CD4-positive, alpha-beta T cell treated with Interleukin-4 for 1 hour (primary cell): Measurements from ENCODE around the gene P3H2.
"Not testable (repeated sequence)": the region's sequence is repeated elsewhere in the genome, so short reads cannot be mapped to it uniquely, and the experiment has no call there.

Source experiments
- DNase-seq, 2 donors: peaks; one replicate each; pipeline ENCODE4 v3.0.0-alpha.2; 2020 to 2022

Gene P3H2

DNA sequence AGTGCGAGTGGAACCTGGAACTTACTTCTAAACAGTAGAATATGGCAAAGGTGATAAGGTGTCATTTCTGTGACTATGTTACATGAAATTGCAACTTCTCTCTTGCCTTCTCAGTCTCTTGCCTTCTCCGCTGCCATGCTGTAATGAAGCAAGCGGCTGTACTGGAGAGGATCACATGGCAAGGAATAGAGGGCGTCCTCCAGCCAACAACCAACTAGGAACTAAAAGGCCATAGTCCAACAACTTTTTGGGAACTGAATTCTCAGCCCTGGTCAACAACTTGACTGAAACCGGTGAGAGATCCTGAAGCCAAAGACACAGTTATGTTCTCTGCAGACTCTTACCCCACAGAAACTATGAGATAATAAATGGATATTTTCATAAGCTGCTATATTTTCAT lies 143.5 kb downstream of the P3H2 start:
- no peak for DNase-seq

DNA sequence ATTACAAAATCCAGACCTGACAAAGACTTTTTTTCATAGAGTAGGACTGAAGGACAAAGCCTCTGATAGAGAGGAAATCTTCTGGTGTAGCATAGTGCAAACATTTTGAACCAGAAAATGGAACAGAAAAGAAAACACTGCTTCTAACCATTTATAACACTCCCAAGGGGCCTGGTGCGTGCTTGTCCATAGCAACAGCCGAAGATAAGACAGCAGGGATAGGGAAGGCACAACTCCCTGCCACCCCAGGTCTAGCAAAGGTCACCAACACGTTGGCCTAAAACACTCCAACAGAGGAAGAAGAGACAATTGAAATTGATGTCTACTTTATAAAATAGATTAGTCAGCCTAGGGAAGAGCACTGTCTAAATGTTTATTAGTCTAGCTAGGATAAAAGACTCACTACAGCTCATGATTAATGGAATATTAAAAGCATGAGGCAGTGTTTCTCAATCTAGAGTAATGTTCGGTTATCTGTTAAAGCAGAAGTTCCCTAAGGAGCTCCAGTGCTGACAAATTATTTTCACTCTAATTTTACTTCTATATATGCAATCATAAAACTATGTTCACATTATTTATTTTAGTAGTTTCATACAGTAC lies 145.2 kb downstream of the P3H2 start:
- no peak for DNase-seq

DNA sequence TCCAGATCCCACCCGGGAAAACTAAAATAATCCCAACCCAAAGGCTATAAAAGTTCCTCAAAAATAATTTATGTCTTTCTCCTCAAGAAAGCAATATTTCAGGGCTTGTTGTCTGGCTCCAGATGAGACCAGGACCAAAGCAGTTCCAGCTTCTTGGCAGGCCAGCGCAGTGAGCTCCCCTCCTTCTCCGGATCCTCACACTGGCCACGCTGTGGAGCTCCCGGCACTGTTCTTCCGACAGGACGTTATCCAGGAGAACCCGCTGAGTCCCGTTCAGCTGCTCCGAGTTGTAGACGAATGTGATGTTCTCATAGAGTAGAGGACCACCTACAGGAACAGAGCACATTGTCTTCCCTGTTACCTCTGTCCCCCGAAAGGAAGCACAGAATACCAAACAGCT lies 146.3 kb downstream of the P3H2 start:
- DNase-seq = no peak

DNA sequence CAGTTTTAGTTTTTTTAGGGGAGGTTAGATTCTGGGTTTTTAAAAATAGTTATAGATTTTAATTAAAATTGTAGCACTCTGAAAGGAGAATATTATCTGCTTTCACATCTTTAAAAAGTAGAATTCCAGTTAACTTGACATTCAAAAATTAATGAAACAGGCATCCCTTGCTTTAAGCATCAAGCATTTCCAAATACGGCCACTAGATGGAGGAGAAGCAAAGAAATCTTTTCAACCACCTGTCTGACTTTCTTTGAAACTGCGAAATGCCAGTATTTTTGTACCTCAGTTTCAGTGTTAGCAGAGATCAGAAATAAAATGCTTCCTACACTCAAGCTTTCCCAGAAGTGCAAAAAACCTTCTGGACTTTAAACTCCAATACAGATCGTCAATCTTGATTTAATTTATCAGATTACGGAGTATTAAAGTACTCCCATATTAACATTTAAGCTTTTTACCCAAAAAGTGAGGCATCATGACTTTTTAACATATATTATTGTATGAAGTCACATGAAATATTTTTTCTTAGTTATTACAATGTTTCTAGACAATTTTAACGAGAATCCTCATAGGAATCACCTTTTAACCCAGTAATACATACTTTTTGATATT lies 153.3 kb downstream of the P3H2 start:
- DNase-seq = peak in 1 of 2 donors; percentile 53

DNA sequence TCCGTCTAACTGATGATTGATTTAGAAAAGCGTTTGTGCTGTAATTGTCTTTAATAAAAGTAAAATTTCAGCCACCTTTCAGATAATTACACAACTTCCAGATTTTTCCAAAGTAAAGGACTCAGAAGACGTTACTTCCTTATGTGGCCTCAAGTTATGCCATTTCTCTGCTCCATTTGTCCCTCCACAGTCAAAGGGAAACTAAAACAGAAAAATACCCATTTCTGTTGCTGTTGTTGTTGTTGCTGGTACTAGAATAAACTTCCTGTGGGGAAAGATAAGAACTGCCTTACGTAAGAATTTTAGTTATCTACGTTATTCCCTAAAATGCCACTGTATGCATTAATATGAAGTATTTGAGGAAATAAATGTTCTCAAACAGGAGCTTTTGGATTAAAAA lies 153.9 kb downstream of the P3H2 start:
- no peak for DNase-seq

DNA sequence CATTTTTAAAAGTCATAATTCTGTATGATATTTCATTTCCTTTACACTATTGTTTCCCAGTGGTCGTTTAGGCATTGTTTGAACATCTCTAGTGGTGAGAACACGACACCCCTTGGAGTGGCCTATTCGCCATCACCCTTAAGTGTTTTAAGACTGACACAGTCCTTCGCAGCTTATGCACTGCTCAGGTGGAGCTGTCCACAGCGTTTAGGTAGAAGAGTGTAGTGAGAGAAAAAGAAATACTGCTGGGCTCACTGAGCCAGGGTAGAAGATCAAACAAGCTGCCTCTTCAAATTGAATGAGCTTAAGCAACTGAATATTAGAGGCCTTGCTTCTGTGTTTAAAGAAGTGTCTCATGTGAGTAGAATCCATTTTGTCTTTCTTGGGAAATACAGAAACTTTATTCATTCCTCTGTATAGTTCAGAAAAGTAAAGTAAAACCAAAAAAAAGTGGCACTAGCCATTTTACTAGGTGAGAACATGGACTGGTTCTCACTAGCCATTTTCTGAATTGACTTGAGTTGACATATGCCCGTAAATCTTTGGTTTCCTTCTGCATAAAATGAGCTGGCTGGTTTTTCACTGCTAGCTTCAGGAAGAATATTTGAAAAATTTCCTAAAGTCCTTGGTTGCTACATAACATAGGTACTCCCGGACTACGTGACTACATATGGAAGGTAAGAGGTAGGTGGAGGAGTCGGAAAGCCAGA lies 155.9 kb downstream of the P3H2 start:
- DNase-seq = no peak

DNA sequence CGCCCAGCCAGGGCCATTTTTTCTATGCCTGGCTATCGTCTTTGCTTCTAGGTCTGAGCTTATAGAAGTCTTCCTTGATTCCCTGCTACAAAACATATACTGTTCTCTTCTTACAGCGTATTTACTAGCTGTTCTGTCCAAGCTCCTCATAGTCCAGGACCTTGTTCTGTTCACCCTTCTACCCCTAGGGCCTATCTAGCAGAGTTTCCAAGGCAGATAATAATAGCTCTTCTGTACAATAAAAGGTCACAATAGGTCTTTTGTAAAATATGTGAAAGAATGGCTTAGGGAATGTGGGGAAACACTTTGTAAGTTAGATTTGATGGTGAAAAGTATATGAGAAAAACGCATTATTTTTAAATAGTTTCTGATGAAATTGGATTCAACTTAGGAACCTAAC lies 158.2 kb downstream of the P3H2 start:
- DNase-seq = no peak

DNA sequence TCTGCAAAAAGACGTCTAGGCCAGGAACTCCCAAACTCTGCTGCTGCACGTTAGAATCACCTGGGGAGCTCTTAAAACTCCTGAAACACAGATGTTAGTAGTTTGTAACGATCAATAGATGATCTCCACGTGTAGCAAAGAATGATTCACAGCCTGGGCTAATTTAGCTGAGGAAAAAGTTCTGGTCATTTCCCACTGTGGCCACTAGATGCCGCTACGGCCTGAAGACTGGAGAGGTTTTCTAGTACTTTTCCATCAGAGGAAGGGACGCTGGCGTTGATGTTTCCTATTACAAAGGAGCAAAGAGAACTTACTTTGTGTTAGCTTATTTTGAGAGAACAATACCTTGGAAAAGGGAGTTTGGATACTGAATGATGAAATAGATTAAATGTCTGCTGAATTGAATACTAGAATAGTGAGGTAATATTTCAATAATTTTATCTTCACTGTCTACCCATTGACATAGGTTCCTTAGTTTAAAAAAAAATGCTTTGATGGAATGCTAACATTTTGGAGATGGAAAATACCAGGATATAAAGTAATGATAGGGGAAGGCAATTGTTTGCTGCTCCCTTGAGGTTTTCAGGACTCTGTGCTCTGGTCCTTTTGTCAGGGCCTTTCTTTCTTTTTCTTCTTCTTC lies 159.1 kb downstream of the P3H2 start:
- DNase-seq = peak; percentile 48 to 59

DNA sequence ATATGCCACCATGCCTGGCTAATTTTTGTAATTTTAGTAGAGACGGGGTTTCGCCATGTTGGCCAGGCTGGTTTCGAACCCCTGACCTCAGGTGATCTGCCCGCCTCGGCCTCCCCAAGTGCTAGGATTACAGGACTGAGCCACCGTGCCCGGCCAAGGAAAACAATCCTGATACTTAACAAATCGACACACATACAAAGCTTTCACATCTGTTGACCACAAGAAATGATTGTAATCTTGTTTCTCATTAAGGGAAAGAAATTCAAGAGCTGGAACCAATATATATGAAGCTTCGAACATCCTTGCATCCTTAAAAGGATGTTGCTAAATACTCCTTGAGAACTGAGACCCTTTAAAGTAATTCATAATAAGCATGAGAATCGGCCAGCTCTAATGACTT lies 159.6 kb downstream of the P3H2 start:
- not testable (repeated sequence) for DNase-seq

DNA sequence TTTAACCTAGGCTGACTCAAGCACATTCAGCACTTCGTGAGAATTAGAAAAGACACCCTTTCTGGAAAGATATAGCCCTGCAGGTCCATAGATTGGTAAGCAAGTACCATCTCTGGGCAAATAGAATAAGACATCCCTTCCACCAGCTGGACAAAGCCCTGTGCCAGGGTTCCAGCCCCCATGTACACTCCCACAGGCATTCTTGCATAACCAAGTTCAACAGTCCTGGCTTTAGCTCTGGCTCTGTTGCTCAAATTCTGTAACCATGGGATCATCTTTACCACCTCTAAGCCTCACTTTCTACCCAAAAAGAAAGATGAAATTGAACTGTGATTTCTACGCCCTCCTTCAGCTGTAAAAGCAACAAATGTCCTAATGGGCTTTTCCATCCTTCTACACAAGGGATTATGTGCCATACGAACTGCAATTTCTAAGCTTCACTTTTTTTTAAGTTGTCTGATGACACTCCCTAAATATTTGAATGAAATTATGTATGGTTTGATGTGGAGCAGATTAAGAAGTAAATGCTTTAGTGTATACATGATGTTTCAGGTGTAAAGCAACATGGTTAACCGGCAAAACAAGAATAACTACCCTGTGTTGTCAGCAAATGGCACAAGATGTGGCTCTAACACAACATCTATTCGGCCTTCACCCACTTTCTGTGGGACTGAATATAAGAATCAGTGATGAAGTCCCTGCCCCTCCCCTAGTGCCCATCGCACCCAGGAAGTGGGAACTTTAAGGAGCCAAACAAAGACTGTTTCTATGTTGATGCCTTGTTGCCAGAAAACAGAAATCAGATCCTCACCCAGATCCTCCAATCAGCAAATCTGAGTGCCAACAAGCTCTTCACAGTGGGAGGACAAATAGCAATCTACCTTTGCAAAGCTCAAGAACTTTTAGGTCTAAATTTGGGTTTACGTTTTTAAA lies 165.7 kb downstream of the P3H2 start:
- no peak for DNase-seq

DNA sequence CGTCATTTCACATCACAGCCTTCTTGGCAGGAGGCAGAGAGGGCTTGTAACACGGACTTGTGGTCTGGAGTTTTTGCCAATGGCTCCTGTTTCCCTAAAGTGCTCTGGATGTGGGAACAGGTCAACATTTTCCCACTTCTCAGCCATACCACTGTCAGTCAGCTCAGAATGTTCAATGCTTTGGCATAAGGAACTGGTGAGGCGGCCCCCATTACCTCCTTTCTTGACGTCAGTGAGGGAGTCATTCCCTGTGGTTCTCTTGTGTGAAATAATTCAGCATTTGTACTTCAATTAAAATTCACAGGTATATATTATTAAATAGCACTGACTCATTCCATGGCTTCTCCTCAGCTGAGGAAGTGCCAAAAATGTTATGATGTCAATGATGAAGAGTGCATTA lies 167.1 kb downstream of the P3H2 start:
- no peak for DNase-seq

DNA sequence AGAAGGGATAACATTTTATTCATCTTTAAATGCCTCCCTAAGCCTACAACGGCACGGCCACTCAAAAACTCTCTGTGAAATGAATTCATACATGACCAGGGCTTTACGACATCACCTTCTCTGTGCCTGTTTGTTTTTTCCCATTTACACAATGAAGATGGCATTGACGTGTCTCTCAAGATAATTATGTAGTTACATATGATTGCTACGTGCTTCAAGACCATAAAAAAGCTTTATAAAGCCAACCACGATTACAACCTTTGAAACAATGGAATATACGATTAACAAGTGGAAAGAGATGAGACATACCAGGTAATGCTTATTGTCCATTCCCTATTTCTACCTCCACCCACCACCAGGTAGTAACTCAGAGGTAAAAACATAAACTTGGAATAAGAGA lies 168.4 kb downstream of the P3H2 start:
- DNase-seq = no peak

DNA sequence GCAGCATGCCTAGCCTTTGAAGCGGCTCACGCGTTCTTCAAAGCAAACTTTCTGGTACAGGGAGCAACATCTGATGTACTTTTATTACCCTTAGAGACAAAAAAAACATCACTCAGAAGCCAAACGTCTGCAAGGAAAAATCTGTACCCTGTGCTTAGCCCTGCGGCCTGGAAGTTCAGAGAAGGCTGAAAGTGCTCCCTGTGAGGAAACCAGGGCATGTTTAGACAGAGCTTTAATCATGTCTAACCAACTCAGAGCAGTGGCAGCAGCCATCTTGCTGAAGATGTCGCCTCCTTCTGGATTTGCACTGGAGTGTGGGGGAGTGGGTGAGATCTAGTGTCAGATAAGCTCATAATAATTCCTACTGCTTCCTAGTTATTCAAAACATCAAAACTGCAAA lies 170.4 kb downstream of the P3H2 start:
- DNase-seq = no peak

DNA sequence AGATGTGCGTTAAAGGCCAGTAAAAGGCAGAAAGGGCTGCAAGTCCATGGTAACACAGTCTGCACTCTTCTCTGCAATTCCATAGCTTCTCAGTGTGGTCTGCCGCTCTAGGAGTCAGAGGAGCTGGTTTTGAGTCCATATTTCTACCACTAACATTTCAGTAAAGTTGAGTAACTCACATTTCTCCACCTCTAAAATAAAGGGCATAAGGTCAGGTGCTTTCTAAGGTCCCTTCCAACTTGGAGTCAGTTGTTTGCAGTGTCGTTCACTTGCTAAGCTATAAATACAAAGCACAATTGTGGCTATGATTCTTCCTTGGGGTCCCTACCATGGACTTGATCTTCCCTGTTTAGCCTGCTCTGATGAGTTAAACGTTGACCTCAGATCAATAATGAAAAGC lies 171.1 kb downstream of the P3H2 start:
- no peak for DNase-seq

DNA sequence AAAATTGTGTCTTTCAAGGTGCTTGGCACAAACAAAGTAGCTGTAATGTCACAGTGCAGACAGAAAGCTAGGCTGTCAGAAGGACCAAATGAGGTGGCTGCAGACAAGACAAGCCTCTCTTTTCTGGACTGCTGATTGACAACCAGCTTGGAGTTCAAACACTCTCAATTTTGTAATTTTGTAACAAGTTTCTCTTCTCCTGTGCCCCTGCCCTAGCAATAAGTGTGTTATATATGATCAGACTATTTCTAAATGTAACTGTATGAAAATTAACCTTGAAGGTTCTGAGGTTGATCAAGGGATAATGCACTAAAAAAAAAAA lies 172.0 kb downstream of the P3H2 start:
- no peak for DNase-seq

DNA sequence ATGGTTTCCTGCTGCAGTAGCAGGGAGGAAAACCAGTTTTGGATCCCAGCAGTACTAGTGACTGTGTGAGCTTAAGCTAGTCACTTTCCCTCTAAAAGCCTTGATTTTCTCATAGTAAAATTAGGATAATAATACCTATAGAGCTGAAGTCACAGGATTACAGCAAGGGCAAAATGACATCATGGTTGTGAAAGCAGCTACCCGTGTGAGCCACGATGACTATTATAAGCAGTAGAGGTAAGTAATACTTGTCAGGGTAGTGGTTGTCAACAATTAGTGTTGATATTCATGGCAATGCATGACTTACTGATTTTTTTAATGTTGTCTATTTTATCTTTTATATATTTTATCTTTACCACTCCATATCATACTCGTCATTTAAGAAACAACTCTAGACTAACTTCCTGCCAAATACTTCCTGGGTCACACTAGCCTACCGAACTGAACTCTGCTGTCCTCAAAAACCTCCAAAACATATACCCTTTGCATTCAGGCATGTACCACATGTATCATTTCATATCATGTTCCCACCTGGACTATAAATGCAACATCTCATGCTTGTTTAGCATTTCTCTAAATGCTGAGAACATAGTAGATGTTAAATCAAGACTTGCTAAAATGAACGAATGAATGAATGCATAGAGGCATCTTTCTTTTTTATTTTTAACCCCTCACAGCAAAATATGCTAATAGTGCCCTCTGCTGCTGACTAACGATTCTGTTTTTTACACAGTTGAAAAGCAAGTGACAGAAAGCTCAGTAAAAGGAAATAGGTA lies 172.6 kb downstream of the P3H2 start:
- DNase-seq = peak in 1 of 2 donors; percentile 19

DNA sequence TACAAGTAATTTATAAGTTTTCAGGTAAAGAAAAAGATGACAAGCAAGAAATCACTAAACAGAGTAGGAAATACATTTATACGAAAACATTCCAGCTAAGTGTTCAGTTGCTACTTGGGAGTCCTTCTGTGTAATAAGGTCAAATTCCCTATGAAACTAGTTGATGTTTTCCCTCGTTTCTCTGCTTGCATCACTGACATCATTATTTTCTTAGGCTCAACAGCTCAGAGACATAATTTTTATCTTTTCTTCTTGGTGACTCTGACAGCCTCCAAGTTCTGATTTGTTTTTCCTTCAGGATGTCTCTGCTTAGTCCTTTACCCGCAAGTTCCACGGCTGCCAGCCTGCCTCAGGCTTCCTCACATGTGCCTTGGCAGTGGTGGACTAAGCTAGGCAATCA lies 173.6 kb downstream of the P3H2 start:
- DNase-seq = no peak

DNA sequence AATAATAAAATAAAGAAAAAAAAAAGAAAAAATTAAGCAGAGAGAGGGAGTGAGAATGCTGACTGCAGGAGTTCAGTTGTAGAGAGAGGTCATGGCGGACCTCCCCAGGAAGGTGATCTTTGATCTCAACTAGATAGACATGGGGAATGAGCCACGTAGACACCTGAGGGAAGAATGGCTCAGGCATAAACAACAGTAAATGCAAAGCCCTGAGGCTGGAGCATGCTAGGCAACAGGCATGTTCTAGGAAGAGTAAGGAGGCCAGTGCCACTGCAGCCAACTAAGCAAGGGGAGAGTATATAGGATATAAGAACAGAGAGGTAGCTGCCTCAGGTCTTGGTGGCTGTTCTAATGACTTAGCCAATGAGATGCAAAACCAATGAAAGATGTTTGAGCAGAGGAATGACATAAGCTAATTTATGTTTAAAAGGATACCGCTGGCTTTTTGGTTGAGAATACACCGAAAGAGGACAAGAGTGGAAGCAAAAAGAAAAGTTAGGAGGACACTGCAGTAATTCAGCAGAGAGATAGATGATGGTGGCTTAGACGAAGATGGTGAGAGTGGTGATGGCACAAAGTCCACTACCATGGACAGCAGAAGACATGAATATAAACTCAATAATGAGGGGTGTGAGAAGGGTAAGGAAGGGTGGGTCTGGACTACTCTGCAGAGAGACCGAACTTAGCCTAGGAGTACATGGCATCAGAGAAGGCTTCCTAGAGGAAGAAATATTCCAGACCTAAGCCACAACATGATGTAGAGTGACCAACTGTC lies 174.6 kb downstream of the P3H2 start:
- no peak for DNase-seq

DNA sequence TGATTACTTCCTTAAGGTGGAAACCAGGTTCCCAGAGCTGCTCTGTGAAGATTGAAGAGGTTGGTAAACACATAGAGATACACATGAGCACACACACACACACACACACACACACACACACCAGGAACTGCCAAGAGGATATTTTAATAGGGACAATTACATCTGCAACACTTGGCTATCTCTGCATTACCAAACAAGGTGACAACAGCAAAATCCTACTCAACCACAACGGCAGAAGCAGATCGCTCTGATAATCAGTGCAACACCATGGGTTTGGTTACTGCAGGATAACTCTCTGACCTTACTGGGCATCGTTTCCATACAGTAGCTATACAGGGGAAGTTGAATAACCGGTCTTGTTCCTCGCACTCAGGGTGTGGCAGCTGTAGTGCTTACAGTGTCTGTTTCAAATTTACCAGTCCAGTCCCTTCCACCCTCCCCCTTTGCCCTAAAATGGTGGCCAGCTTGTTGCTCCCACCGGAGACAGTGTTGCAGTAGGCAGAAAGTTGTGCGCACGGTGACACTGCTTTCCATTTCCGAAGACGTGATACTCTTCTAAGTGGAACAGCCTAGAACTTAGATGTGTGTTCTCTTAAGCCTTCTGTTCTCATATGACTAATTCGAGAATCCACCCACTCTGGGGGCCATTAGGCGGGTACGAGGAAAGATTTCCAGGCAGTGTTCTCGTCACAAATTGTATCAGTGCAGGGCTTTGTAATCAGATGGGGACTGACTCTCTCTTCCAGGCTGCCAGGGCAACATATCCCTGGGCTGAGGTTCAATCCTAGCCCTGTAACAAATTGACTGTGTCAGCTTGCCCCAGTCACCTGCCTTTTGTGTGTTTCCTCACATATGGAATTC lies 176.2 kb downstream of the P3H2 start:
- no peak for DNase-seq

DNA sequence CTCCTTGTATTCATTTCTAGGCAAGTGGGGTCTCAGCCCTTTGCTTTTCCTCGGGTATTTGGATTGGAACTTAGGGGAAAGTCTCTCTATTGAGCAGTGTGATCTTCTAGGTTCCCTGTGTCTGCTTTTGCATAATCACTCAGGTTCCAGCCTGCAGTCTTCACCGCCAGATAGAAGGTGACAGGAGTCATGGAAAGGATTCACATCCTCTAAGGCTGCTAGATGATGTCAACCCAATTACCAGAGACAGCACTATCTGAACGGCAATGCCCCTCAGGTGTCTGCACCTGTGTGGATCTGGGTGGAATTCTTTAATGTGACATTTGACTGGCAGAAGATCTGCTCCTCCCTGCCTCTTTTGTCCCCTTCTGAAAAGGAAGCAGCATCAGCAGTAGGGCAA lies 177.7 kb downstream of the P3H2 start:
- DNase-seq = no peak

DNA sequence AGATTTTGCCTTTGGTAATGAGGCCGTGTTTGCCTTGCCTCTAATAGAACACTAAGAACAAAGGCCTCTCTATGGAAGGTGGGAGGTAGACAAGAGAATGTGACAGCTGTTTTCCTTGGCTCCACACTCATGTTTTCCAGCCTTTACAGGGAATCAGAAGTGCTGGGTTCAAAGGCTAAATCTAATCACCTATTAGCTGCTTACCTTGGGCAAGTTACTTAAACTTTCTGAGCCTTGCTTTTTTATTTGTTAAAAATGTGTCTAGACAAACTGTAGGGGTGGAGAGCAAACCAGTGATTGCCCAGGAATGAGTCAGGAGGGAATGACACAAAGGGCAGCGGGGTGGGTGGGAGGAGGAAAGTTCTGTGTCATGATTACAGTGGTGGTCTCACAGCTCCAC lies 179.0 kb downstream of the P3H2 start:
- no peak for DNase-seq
